ENCODE data around the gene C1S.

- TF ChIP-seq POLR2AphosphoS5 (IDR thresholded peaks at IDR 0.05; ENCODE audit: low read depth, low read length) (no peak), TAF1 (IDR thresholded peaks at IDR 0.05; ENCODE audit: low read depth, low read length) (no peak)
Observed at GRCh38 chr12:7047306-7047705, 13.2 kb upstream of the C1S start.

Data from GM12891 (cell line).